RCC 7860 (cell line): ENCODE data around the gene MKLN1.
"Not testable (repeated sequence)": the region's sequence is repeated elsewhere in the genome, so short reads cannot be mapped to it uniquely, and the experiment has no call there.

Experiments
- DNase-seq: peaks from one replicate; pipeline ENCODE4 v3.0.0-alpha.2; 2015; ENCODE audit warnings: low spot score
- FAIRE-seq: peaks from 2 replicates; lab custom pipeline; 2012; peaks lifted over from hg19 to GRCh38; lab: Jason Lieb, UNC

Gene MKLN1

GRCh38 chr7:131495669-131496498, 168.2 kb downstream of the MKLN1 start:
- FAIRE-seq (no peak), DNase-seq (no peak)

GRCh38 chr7:131497454-131497853, 169.8 kb downstream of the MKLN1 start:
- no peak for DNase-seq
- FAIRE-seq = no peak

GRCh38 chr7:131498237-131498885, 170.7 kb downstream of the MKLN1 start:
- FAIRE-seq (no peak), DNase-seq (no peak)

GRCh38 chr7:131499801-131500200, 172.1 kb downstream of the MKLN1 start:
- no peak for FAIRE-seq
- no peak for DNase-seq

GRCh38 chr7:131500357-131500756, 172.7 kb downstream of the MKLN1 start:
- DNase-seq = no peak
- FAIRE-seq = no peak

- FAIRE-seq (peak; percentile 89), DNase-seq (peak; percentile 70)
Observed at GRCh38 chr7:131501422-131501821, 173.7 kb downstream of the MKLN1 start.

- FAIRE-seq (no peak), DNase-seq (no peak)
Observed at GRCh38 chr7:131501930-131502685, 174.4 kb downstream of the MKLN1 start.

GRCh38 chr7:131502810-131503508, 175.3 kb downstream of the MKLN1 start:
- FAIRE-seq = no peak

GRCh38 chr7:131503639-131504038, 176.0 kb downstream of the MKLN1 start:
- DNase-seq (no peak), FAIRE-seq (no peak)

More at GRCh38 chr7:131502810-131503508, 175.3 kb downstream of the MKLN1 start:
- DNase-seq = peak; percentile 34

- no peak for FAIRE-seq
- no peak for DNase-seq
Observed at GRCh38 chr7:131504157-131504899, 176.7 kb downstream of the MKLN1 start.

- not testable (repeated sequence) for FAIRE-seq, DNase-seq
Observed at GRCh38 chr7:131505037-131505620, 177.5 kb downstream of the MKLN1 start.

- DNase-seq (no peak), FAIRE-seq (no peak)
Observed at GRCh38 chr7:131505636-131506557, 178.2 kb downstream of the MKLN1 start.

GRCh38 chr7:131506597-131506996, 178.9 kb downstream of the MKLN1 start:
- DNase-seq = no peak
- FAIRE-seq = no peak

GRCh38 chr7:131507592-131508331, 180.1 kb downstream of the MKLN1 start:
- FAIRE-seq (no peak), DNase-seq (peak; percentile 67)

GRCh38 chr7:131508754-131509486, 181.2 kb downstream of the MKLN1 start:
- DNase-seq = no peak
- FAIRE-seq = no peak

GRCh38 chr7:131509781-131510180, 182.1 kb downstream of the MKLN1 start:
- no peak for DNase-seq
- no peak for FAIRE-seq

GRCh38 chr7:131511071-131511470, 183.4 kb downstream of the MKLN1 start:
- no peak for FAIRE-seq

More at GRCh38 chr7:131511071-131511470, 183.4 kb downstream of the MKLN1 start:
- DNase-seq = no peak
